K562 (cell line): ENCODE data around the gene GALNT17. TPM values are rescaled to one million over a fixed set of nuclear protein-coding genes. Genes with fewer than 3 reads are reported as not detected.

Source experiments
- ATAC-seq: fragments of 200-7000 bp; cut with Tn5 transposase; 3 replicates; pipeline ENCODE4 v1.9.1; 2020; ENCODE audit warnings: moderate library complexity
- BruUV-seq: library from RNA; stranded (reverse); fragments of 400-500 nt; replicated peaks from 2 replicates; lab custom pipeline; 2021; lab: Mats Ljungman, UMichigan
- CTCF ChIA-PET: fragments of 300-600 bp; formaldehyde crosslinking; extraction: SDS; loops from one replicate; lab custom pipeline; 2021; ENCODE audit warnings: low intra/inter-chr PET ratio; lab: Yijun Ruan, JAX
- POLR2A ChIA-PET: fragments of 300-600, 350-650 bp; sonication (Branson Sonifier 250); formaldehyde crosslinking; extraction: SDS; loops from one replicate; lab custom pipeline; 2021; ENCODE audit warnings: antibody characterized with exemption, inconsistent platforms; lab: Yijun Ruan, JAX
- DNase-seq, 4 experiments: peaks; one replicate each; pipeline versions ENCODE4 v3.0.0 to v3.0.0-alpha.2; 2011 to 2018; ENCODE audit warnings: low spot score in 3 of 4, mixed read lengths in 3 of 4; ENCODE audit errors: extremely low read depth in 1 of 4
- FAIRE-seq: peaks from 2 replicates; lab custom pipeline; 2011; peaks lifted over from hg19 to GRCh38; lab: Jason Lieb, UNC
- H2AFZ ChIP-seq: 2 replicates; pipeline ENCODE4 v1.6.0; 2011; ENCODE audit warnings: low read depth, low read length, control low read depth, inconsistent platforms
- H3K27ac ChIP-seq: fragments of 200-600 bp; 3 replicates; pipeline ENCODE4 v1.8.0; 2011; ENCODE audit warnings: low read depth, mild to moderate bottlenecking, control low read depth, inconsistent platforms, low read length, moderate library complexity, mixed read lengths; ENCODE audit errors: extremely low read depth
- H3K27me3 ChIP-seq, 2 experiments: fragments of 300-600 bp in 1 of 2; 2 replicates in 1 of 2; 3 replicates in 1 of 2; pipeline versions ENCODE4 v1.6.0 to v1.8.0; 2011; ENCODE audit warnings: inconsistent platforms in 2 of 2, low read length in 2 of 2, mild to moderate bottlenecking in 1 of 2, mixed read lengths in 1 of 2, moderate library complexity in 1 of 2; ENCODE audit not compliant: control insufficient read depth in 2 of 2, insufficient read depth in 2 of 2
- H3K36me3 ChIP-seq: fragments of 300-600 bp; 3 replicates; pipeline ENCODE4 v1.8.0; 2011; ENCODE audit warnings: mild to moderate bottlenecking, low read length, inconsistent platforms; ENCODE audit not compliant: control insufficient read depth, insufficient read depth
- H3K4me1 ChIP-seq, 2 experiments: fragments of 200-600 bp in 1 of 2; replicated peaks in 1 of 2; 2 replicates in 1 of 2; 3 replicates in 1 of 2; pipeline versions ENCODE4 v1.5.1 to v1.8.0; 2011; ENCODE audit warnings: inconsistent platforms in 2 of 2, low read length in 2 of 2, mild to moderate bottlenecking in 1 of 2, mixed read lengths in 1 of 2, moderate library complexity in 1 of 2; ENCODE audit not compliant: control insufficient read depth in 2 of 2, insufficient read depth in 2 of 2
- H3K4me2 ChIP-seq: 2 replicates; pipeline ENCODE4 v1.6.1; 2011; ENCODE audit warnings: low read length, control low read depth, inconsistent platforms, mixed read lengths; ENCODE audit not compliant: insufficient read depth
- H3K4me3 ChIP-seq: fragments of 200-600 bp; sonication (generic), shearing (Covaris generic); 2 replicates; pipeline ENCODE4 v1.5.1; 2016; ENCODE audit warnings: control low read depth, inconsistent platforms
- H3K79me2 ChIP-seq: fragments of 200-600 bp; 3 replicates; pipeline ENCODE4 v1.8.0; 2011; ENCODE audit warnings: low read length, inconsistent platforms; ENCODE audit not compliant: control insufficient read depth, insufficient read depth
- H3K9ac ChIP-seq, 2 experiments: 2 replicates each; pipeline versions ENCODE4 v1.6.0 to v1.6.1; 2011; ENCODE audit warnings: low read depth in 2 of 2, low read length in 2 of 2, control low read depth in 1 of 2, inconsistent platforms in 1 of 2, mild to moderate bottlenecking in 1 of 2, mixed read lengths in 1 of 2; ENCODE audit not compliant: insufficient read depth in 1 of 2
- H3K9me1 ChIP-seq: one replicate; pipeline ENCODE4 v1.6.0; 2011; ENCODE audit warnings: inconsistent platforms, mild to moderate bottlenecking, low read length, moderate library complexity; ENCODE audit not compliant: control insufficient read depth, insufficient read depth
- H3K9me3 ChIP-seq: replicated peaks from 2 replicates; pipeline ENCODE4 v1.5.1; 2011; ENCODE audit warnings: low read depth, low read length, inconsistent platforms; ENCODE audit not compliant: control insufficient read depth, insufficient read depth
- H4K20me1 ChIP-seq: replicated peaks from 2 replicates; pipeline ENCODE4 v1.6.1; 2011; ENCODE audit warnings: low read length, inconsistent platforms, mixed read lengths; ENCODE audit not compliant: control insufficient read depth, insufficient read depth
- BDP1 ChIP-seq: IDR thresholded peaks from 3 replicates; pipeline ENCODE4 v1.6.1; 2011; ENCODE audit not compliant: insufficient read length, insufficient read depth
- FOXK2 ChIP-seq, 2 experiments: fragments of 450-650 bp; IDR thresholded peaks in 1 of 2; conservative IDR thresholded peaks in 1 of 2; 2 replicates each; pipeline ENCODE4 v1.6.1; 2016; ENCODE audit warnings: low read depth in 2 of 2, mild to moderate bottlenecking in 1 of 2
- HMG20B ChIP-seq: fragments of 250-450 bp; sonication (Bioruptor Pico); IDR thresholded peaks from 2 replicates; pipeline ENCODE4 v1.5.0; 2021; ENCODE audit warnings: mild to moderate bottlenecking
- JUN ChIP-seq, 2 experiments: sonication (generic) in 1 of 2; formaldehyde crosslinking in 1 of 2; IDR thresholded peaks; 2 replicates each; pipeline versions ENCODE4 v1.6.1 to v1.8.0; 2012 to 2022; ENCODE audit warnings: borderline replicate concordance in 2 of 2, mild to moderate bottlenecking in 2 of 2, improper control_type of control experiment in 1 of 2, low read depth in 1 of 2, low read length in 1 of 2, missing genetic modification reagents in 1 of 2
- ZNF217 ChIP-seq: sonication (generic); formaldehyde crosslinking; IDR thresholded peaks from 2 replicates; pipeline ENCODE4 v1.8.0; 2022; ENCODE audit warnings: mild to moderate bottlenecking, missing genetic modification reagents
- ZNF512 ChIP-seq: IDR thresholded peaks from 2 replicates; pipeline ENCODE4 v1.6.1; 2016; ENCODE audit warnings: missing genetic modification characterization, missing compliant biosample characterization
- WGBS: fragments of 100-300 bp; shearing (Covaris generic); methylation state at CpG from one replicate; pipeline ENCODE4 v1.1.6; 2016; ENCODE audit warnings: low coverage, mixed read lengths; ENCODE audit not compliant: insufficient coverage; ENCODE audit errors: missing lambda C conversion rate; 5-methylcytosine and 5-hydroxymethylcytosine counted together
- in situ Hi-C: fragments of 300-500 bp; cut with MboI; formaldehyde crosslinking; loops from 4 replicates; pipeline ENCODE4 v1.15.0; 2018; ENCODE audit warnings: inconsistent platforms, mixed read lengths
- intact Hi-C: fragments of 100-400 bp; cut with micrococcal nuclease; formaldehyde crosslinking; loops from 2 replicates; pipeline ENCODE4 v1.14.2; 2022
- polyA plus RNA-seq, 8 experiments: library from polyadenylated mRNA; depleted of rRNA in 4 of 8; stranded (reverse) in 5 of 8; unstranded in 3 of 8; fragments of >200 nt; fragmentation: Nextera tagmentation in 2 of 8; fragmentation: Illumina TruSeq in 1 of 8; extraction: Ambion mirVana in 2 of 8; extraction: Trizol in 1 of 8; gene quantifications; 2 replicates each; pipeline versions ENCODE4 v1.2.1 to v1.2.3, GENCODE V29; 2011 to 2014; ENCODE audit warnings: inconsistent platforms in 1 of 8, missing spikeins in 1 of 8
- total RNA-seq, 7 experiments: library from RNA; depleted of rRNA in 6 of 7; stranded (reverse); fragments of >200 nt in 6 of 7; fragmentation: Illumina TruSeq in 2 of 7; extraction: Trizol in 2 of 7; gene quantifications; 2 replicates each; pipeline versions ENCODE4 v1.2.1 to v1.2.3, GENCODE V29; 2011 to 2021; ENCODE audit warnings: low replicate concordance in 1 of 7
- TF ChIP-seq, protein P1 (sequence below): fragments of 250-450 bp; sonication (Bioruptor Pico); IDR thresholded peaks from 2 replicates; pipeline ENCODE4 v1.8.0; 2022; ENCODE audit warnings: inconsistent platforms
- TF ChIP-seq, protein P2 (sequence below): IDR thresholded peaks from 3 replicates; pipeline ENCODE4 v1.6.1; 2011; ENCODE audit warnings: borderline replicate concordance, mild to moderate bottlenecking; ENCODE audit not compliant: insufficient read length, insufficient read depth

GALNT17 gene
- total and polyA plus RNA-seq, 9 of the 15 experiments (the other 6 are each of a cell fraction or from before 2014, with no cell fraction given) = not detected

GRCh38 chr7:71697400-71697799, 565.5 kb downstream of the GALNT17 start:
- WGBS = 3% methylated on average over 3 of the region's 3 CpGs
- Histone ChIP-seq H3K4me1 (no peaks in the 10 kb centered on the region), H3K9me3 (no peaks in the 10 kb centered on the region), H3K9me1 (no peaks in the 10 kb centered on the region), H3K27ac (no peak overlapping the region), H4K20me1 (no peaks in the 10 kb centered on the region), H3K27me3 (no peaks in the 10 kb centered on the region), H3K4me2 (no peak overlapping the region), H3K9ac (no peak overlapping the region), H3K36me3 (no peaks in the 10 kb centered on the region), H3K4me3 (no peak overlapping the region), H3K79me2 (no peaks in the 10 kb centered on the region), H2AFZ (no peak overlapping the region)
- ChIA-PET CTCF (no interaction called here), POLR2A (no interaction called here)
- TF ChIP-seq BDP1 (no peak), HMG20B (no peak), FOXK2 (conservative IDR thresholded peaks at IDR 0.05 in 1 of 2, IDR thresholded peaks at IDR 0.05 in 1 of 2; ENCODE audit: low read depth in 2 of 2) (no peak), ZNF512 (tag) (no peak), JUN (IDR thresholded peaks at IDR 0.05; ENCODE audit: borderline replicate concordance, low read depth, low read length) (no peak), JUN (CRISPR knock-in tag; IDR thresholded peaks at IDR 0.05; ENCODE audit: borderline replicate concordance) (no peak), ZNF217 (CRISPR knock-in tag) (no peak)
- TF ChIP-seq, protein P1, sequence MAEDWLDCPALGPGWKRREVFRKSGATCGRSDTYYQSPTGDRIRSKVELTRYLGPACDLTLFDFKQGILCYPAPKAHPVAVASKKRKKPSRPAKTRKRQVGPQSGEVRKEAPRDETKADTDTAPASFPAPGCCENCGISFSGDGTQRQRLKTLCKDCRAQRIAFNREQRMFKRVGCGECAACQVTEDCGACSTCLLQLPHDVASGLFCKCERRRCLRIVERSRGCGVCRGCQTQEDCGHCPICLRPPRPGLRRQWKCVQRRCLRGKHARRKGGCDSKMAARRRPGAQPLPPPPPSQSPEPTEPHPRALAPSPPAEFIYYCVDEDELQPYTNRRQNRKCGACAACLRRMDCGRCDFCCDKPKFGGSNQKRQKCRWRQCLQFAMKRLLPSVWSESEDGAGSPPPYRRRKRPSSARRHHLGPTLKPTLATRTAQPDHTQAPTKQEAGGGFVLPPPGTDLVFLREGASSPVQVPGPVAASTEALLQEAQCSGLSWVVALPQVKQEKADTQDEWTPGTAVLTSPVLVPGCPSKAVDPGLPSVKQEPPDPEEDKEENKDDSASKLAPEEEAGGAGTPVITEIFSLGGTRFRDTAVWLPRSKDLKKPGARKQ (CRISPR knock-in tag) = no peak
- TF ChIP-seq, protein P2, sequence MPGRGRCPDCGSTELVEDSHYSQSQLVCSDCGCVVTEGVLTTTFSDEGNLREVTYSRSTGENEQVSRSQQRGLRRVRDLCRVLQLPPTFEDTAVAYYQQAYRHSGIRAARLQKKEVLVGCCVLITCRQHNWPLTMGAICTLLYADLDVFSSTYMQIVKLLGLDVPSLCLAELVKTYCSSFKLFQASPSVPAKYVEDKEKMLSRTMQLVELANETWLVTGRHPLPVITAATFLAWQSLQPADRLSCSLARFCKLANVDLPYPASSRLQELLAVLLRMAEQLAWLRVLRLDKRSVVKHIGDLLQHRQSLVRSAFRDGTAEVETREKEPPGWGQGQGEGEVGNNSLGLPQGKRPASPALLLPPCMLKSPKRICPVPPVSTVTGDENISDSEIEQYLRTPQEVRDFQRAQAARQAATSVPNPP = no peak
- no peak for ATAC-seq
- BruUV-seq = no TSS peak
- no peak for FAIRE-seq
- intact Hi-C loops = no loop called here
- DNase-seq = no peak
- in situ Hi-C loops = no loop called here
